NCI-H774 (cell line): ENCODE data around the gene HSPBAP1.
"Not testable (repeated sequence)": the region's sequence is repeated elsewhere in the genome, so short reads cannot be mapped to it uniquely, and the experiment has no call there.

Experiments
- DNase-seq: peaks from one replicate; lab custom pipeline; 2025; lab: John Stamatoyannopoulos, UW

The HSPBAP1 gene

DNA sequence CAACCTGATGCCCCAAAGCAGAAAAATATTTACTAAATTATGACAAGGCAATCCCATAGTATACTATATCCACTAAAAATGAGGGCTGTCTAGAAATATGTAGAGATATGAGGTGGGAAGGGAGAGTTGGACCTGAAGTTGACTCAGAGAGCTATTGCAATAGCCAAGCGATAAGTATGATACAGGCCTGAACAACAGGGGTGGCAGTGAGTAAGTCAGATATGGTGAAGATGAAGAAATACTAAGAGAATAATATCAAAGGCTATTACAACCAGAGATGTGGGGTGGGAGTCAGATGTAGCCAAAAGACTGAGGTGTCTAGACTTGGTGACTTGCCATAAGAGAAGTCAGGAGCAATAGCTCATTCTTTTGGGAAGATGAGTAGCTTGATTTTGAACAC lies 9.2 kb downstream of the HSPBAP1 start:
- DNase-seq: no peak

DNA sequence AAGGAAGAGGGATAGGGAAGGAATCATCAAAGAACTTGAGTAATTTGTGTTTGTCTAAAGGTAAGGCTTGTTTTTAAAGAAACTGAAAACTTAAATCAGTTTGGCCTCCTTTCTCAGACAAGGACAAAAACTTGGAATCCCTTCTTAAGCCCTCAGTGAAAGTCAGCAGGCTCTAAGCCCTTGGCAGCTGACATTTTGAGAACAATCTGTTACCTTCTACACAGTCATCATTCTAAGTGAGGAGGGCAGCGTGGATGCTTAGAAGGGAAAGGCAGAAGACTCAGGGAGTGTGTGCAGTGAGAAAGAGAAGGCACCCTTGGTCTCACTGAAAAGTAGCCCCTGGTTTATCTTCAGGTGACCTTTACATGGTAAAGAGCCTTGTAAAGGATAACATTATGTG lies 10.8 kb downstream of the HSPBAP1 start:
- DNase-seq: no peak

DNA sequence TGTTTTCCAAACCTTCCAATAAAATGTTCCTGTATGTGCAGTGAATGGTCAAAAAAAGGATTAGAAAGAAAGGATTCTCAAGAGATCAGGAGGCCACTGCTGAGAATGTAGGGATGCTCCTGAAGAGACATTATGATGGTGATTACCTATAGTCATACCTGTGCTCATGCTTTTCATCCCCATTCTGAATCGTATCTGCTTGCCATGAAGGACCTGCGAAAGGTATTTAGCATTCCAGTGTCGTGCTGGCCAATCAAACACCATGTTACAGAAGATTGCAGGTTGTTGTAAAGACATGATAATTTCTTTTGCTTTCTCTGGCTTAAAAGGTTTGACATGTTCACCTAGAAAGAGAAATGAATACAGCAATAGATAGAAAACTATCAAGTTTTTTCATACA lies 16.1 kb downstream of the HSPBAP1 start:
- no peak for DNase-seq

DNA sequence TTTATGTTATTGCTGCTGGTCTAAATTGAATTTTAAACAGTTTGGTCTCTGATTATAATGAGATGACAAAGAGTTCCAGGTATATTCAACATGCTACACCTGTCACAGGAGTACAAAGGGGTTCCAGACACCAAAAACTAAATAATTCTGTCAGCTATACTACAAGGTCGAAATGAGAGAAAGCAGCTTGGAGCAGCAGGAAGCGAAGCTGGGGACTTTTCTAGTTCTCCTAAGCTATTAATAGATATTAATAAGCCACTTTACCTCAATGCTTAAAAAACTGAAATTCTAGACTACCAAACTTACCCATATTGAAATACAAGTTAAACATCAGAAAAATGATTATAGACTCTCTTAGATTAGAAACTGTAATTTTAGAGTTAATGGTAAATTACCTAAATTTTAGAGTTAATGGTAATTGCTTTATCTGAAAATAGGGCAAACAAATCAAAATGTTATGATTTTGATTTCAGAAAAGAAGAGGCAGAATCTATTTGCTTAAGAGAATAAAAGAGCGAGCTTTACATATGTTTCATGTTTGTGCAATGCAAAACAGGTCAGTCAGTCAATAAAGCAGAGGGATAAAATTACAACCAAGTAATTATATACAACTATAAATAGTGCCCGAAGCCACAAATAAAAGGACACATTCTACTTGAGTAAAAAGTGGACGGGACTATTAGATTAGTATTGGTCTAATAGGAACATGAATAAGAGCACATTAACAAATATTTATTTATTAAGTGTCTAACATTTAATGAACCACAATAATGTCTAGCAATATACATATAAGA lies 16.8 kb downstream of the HSPBAP1 start:
- DNase-seq: no peak

DNA sequence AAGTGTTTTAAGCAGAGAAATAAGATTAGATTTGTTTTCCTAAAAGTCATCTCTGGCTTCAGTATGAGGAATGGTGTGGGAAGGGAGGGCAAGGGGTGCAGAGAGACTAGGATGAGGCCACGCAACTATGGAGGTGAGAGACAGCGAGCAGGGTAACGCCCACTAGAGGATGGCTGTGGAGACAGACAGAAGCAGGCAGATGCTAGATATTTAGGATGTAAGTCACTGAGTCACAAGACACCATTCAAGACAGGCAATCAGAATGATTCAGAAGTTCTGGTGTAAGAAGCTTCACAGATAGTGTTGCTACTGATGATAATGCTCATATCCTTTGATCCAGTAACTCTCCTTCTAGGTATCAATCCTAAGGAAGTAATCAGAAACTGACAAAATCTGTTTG lies 19.1 kb downstream of the HSPBAP1 start:
- DNase-seq: no peak

DNA sequence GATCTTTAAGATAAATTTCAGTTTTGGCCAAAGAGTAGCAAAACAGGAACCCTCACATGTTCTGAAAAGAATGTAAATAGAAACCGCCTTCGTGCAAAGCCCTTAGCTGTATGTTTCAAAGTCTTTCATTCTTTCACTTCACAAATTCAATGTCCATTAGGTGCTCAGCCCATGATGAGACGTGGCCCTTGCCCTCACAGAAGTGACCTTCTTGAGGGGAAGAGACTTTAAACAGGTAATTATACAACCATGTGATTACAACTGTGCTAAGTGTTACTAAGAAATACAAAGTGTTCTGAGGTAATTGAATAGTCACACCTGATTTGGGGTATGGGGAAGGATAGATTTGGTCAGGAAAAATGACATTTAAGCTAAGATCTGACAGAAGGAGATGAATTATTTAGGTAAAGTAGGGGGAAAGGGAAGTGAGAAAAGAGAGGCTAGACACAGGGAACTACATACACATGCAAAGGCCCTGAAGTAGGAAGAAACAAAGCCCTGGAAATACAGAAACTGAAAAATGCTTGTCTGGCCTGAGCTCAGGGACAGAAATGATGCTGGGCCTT lies 19.6 kb downstream of the HSPBAP1 start:
- no peak for DNase-seq

DNA sequence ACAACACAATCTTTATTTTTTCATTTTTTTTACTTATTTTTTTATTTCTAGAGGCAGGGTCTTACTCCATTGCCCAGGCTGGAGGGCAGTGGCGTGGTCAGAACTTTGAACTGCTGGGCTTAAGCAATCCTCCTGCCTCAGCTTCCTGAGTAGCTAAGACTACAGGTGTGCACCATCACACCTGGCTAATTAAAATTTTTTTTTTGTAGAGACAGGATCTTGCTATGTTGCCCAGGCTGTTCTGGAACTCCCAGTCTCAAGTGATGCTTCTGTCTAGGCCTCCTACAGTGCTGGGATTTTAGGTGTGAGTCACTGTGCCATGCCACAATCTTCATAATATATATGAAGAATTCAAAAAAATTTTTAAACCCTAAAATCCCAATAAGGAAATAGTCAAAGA lies 20.8 kb downstream of the HSPBAP1 start:
- no peak for DNase-seq

DNA sequence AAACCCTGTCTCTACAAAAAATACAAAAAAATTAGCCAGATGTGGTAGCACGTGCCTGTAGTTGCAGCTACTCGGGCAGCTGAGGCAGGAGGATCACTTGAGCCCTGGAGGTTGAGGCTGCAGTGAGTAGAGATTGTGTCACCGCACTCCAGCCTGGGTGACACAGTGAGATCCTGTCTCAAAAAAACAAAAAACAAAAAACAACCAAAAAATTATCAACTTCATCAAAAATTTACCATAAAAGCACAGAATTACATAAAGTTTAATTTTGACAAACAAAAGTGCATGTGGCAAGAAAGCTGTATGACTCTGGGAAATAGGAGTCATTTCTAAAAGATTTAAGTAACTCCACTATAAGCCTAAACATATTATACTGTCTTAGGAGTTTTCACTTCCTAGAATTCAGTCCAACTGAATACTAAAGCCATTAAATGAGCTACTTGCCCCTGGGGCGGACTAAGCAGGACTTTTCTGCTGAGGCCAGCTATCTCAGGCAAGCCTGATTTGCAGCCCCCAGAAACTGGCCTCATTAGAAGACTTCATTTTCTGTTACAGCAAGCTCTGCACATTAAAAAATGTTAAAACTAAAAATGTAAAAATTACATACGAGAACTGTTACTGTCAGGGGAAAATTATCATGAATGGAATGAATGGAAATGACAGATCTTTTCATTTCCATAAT lies 23.0 kb downstream of the HSPBAP1 start:
- no peak for DNase-seq

DNA sequence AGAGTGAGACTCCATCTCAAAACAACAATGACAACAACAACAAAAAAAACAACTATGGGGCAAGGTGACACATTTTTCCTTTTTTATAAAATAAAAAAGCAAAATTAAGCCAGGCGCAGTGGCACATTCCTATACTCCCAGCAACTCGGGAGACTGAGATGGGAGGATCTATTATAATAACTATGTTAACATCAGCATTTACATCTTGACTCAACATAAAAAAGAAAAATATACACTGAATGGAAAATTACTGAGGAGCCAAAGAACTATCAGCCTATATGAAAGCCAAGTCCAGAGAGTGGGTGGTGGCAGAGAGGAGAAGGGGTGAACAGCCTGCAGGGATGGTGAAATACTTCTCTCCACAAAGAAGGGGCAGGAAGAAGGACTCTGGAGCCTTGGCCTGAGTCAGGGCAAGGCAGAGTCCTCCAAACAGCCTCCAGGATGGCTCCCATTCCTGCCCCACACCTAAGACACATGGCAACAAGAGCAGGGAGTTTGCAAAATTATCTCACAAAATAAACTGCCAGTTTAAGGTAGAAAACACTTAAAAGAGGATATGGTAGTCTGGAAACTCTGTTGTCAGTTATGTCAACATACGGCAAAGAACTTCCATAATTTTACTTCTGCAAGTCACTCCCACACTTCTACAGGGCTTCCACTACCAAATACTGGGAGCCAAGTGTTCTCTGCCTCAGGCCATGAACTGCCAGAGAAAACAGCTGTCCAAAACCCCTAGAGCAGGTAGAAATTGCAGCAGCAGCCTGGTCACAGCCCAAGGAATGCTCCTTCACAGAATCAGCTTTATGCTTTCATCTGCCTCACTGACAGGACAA lies 25.9 kb downstream of the HSPBAP1 start:
- no peak for DNase-seq

DNA sequence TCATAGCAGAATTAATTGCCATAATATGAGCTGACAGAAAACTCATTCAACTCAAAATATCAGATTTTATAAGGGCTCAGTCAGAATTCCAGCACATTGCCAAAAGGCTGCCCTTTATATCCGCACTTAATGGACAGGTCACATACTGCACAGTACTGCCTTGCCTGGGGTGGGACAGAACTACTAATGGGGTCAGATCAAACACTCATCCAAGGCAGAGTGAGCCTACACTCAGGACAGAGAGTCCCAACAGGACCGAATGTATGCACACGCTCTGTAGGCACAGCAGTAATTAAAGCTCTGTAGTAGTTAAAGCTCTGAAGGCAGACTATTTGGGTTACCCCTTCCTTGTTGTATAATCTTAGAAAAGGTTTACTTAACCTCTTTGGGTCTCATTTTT lies 27.2 kb downstream of the HSPBAP1 start:
- DNase-seq: no peak

DNA sequence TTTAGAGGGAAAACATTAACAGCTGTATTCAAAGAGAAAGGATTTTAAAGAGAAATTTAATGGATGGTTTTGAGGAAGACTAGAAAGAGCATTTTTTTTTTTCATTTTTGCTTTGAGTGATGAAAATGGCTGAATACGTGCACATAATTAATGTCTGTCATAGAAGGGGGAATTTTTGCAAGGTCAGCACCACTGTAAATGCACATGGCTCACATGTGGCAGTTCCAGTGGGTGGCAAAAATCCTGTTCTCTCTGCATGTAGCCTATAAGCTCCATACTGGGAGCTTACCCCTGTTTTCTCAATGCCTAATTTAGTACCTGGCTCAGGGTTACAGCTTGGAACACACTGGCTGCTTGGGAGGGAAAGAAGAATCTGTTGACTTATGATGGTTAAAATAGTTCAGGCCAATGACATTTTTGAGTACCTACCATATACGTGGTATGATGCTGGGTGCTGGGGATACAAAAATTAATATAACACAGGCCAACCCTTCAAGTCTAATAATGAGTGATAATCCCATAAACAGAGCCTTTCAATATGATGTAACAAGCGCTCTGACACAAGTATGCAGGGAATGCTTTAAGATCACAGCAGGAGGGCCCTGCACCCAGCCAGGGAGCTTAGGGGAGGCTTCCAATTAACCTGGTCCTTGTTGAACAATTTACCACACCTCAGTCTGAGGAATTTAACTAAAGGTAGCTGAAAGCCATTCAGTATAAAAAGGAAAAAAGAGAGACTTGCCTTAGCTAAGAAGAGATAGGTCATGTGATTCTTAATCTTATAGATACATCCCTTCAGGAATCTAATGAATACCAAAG lies 33.0 kb downstream of the HSPBAP1 start:
- no peak for DNase-seq

DNA sequence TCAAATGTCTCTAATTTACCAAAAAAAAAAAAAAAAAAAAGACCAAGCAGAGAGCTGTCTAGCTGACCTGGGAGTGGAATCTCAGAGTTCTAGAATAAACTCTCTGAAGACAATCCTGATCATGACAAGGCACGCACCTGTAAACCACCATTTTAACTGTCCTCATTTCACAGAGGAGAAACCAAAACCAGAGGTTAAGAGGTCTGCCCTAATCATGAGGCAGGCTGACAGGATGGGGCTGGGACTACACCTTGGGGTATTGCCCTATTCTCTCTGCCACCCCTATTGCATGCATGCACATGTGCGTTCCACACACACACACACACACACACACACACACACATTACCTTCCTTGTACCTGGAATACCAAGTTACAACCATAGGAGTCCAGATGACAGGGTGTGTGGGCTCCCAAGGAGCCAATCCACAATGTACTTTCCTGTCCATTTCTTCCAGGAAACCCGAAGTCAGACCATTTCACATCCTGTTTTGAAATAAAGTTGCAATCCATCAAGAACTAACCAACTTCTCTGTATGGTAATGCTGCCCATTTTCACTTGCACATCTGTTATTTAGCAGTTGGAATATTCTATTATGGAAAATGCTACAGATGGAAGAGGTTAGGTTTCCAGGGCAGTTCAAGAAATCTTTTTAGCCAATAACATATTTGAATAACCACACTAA lies 34.6 kb downstream of the HSPBAP1 start:
- DNase-seq: no peak

DNA sequence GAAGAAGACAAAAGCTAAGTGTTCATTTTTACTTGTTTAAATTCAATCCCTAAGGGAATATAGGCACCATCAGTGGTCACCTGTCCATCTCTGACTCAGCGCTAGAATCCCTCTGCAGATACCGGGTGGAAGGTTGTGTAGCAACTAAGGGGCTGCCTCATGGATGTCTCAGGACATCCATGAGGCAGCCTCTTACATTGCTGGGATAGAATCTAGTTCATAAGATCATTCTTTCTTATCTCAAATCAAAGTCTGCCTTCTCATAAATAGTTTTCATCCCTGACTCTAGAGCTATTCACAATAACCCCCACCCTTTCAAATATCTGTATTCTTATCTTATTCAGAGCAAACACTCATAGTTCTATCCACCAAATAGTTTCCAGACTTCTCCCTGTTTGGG lies 38.1 kb downstream of the HSPBAP1 start:
- DNase-seq: no peak

DNA sequence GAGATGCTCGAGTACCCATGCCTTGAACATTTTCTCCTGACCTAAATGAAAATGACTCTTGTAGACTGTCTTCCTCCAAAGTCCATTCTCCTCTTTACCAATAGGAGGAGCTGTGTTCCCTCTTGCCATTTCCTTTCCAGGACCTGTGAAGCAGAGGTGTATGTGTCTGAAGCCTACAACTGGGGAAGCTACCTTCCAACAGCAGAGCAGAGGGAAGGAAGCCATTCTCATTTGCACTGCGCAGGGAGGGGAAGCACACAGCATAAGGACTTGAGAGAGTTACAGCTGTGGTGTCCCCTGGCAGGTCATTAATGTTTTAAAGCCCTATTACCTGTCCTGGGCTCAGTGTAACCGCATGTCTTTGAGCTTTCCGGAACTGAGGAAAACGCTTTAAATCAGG lies 38.7 kb downstream of the HSPBAP1 start:
- no peak for DNase-seq

DNA sequence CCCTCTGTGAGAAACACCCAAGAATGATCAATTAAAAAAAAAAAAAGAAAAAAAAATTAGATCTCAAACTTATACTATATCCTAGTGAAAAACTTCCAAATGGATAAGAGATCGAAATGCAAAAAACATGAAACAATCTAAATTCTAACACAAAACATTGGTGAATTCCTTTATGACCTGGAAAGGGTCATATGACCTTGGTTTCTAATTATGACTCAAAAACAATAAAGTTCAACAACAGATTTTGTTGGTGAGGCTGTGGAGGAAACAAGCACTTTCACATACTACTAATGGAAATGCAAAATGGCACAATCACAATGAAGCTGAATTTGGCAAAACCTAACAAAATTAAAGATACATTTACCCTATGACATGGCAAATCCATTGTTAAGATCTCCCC lies 45.3 kb downstream of the HSPBAP1 start:
- no peak for DNase-seq

DNA sequence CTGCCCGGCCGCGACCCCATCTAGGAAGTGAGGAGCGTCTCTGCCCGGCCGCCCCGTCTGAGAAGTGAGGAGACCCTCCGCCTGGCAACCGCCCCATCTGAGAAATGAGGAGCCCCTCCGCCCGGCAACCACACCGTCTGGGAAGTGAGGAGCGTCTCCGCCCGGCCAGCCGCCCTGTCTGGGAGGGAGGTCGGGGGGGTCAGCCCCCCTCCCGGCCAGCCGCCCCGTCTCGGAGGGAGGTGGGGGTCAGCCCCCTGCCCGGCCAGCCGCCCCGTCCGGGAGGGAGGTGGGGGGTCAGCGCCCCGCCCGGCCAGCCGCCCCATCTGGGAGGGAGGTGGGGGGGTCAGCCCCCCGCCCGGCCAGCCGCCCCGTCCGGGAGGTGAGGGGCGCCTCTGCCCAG lies 46.3 kb downstream of the HSPBAP1 start:
- not testable (repeated sequence) for DNase-seq

DNA sequence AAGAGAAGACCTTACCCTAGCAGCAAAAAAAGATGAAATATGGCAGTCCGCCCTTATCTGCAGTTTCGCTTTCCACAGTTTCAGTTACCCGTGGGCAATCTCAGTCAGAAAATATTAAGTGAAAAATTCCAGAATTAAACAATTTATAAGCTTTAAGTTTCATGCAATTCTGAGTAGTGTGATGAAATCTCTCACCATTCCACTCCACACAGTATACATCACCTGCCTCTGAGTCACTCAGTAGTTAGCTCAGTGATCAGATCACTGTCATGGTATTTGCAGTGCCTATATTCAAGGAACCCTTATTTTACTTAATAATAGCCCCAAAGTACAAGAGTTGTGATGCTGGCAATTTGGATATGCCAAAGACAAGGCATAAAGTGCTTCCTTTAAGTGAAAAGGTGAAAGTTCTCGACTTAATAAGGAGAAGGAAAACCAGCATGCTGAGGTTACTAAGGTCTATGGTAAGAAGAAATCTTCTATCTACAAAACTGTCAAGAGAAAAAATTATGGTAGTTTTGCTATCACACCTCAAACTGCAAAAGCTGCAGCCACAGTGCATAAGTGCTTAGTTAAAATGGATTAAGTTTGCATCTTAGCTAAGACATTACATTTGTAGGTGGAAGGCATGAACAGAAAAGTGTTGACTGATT lies 48.1 kb downstream of the HSPBAP1 start:
- no peak for DNase-seq

DNA sequence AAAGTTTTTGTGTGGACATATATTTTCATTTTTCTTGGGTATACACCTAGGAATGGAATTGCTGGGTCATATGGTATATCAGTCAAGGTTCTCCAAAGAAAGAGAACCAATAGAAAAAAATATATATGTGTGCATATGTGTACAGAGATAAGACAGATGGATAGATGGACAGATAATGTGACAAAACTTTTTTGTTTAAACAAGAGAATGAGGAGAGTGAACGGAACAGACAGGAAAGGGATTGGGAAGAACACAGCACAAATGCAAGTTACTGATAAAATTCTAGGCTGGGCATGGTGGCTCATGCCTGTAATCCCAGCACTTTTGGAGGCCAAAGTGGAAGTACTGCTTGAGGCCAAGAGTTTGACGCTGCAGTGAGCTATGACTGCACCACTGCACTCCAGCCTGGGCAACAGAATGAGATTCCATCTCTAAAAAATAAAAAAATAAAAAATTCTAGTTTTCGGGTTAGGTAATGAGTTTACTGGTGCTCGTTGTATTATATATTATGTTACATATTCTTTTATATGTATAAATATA lies 50.0 kb downstream of the HSPBAP1 start:
- DNase-seq: no peak

DNA sequence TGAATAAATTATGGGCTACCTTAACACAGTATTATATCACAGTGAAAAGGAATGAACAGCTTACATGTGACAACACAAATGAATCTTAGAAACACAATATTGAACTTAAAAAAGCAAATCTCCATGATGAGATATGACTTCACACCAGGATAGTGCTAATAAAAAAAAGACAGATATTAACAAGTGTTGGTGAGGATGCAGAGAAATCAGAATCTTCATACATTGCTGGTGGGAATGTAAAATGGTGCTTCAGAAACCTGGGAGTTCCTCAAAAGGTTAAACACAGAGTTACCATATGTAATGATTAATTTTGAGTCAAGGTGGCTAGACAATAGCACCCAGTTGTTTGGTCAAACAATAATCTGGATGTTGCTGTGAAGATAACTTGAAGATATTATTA lies 51.4 kb downstream of the HSPBAP1 start:
- DNase-seq: no peak

DNA sequence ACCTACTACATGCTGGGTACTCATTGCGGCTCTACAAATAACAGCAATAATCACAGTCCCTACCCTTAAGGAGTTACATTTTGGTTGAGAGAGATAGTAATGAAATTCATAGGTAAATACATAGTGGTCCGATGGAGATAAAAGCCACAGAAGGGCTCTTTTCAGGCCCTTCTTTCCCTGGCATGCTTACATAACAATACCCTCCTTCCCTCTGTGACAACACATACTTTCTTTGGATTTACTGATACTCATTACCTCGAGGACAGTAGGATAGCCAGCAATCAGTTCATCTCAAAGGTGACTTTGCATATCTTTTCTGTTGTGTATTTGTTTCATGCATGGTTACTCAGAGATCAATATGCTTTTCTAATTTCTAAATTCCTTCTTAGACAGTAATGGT lies 54.5 kb downstream of the HSPBAP1 start:
- no peak for DNase-seq
